ENCODE measurements around the gene SLC8A3.

The SLC8A3 gene

GRCh38 chr14:70177081-70177800 lies 11.5 kb downstream of the SLC8A3 start:
- no peak for DNase-seq

DNA sequence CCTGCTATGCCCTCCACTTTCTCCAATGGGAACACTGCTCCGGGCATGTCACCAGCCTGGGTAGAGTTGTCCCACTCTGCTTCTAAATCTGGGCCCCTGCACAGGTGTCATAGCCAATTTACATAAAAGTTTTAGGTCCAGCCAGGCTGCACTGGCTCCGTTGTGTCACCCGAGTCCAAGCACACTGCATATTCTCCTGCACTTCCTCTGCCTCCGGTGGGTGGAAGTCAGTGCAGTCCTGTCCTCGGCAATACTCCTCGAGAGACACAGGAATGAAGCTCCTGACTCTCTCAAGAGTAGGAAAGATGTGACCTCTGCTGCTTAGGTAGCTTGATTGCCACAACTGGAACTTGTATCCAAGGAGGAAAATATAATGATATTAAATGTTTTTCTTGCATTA lies 15.2 kb downstream of the SLC8A3 start:
- DNase-seq = no peak

DNA sequence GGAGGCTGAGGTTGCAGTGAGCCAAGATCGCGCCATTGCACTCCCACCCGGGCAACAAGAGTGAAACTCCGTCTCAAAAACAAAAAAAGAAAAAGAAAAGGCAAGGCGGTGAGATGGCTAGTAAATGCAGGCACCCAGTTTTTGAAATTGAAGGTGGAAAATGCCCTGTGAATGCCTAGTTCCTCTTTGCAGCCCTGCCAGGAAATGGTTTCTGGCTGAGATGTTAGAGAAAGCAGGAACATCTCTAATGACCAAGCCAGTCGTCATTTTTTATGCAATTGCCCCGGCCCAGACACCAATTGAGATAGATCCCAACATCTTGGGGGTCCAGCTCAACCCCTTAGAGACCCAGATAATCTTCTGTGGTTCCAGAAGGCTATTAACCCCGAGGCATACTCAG lies 17.0 kb downstream of the SLC8A3 start:
- peak; percentile 49 for DNase-seq

DNA sequence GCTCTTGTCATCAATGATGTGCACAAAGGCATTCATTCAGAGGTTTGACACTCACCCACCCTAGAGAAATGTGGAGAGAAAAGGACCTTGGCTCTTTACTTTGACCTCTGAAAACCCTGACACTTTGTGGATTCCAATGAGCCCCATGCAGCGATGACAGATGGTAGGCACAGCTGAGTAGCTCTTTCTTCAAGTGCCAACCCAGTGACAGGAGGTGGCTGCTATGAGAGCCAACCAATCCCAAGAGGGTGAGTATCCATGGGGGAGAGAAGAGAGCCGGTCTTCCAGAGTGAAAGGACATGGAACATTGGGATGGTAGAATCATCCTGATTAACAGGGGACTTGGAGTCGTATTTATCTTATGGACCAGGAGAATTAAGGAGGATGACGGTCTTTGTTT lies 17.8 kb downstream of the SLC8A3 start:
- DNase-seq = no peak

DNA sequence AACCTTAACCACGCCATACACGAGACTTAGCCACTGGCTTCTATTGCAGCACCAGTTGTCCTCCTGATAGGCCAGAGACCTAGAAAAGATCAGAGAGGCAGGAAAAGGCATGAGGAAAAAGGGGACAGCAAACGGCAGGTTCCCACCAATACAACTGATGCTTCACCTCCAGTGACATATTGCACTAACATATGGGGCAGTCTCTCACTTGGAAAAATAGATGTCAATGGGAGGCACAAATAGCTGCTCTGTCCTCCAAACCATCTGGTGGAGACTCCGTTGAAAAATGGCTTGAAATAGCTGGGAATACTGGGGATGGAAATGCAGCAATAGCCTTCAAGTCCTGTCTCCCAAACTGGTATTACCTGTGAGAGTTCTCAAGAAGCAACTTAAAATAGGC lies 20.3 kb downstream of the SLC8A3 start:
- DNase-seq = no peak

GRCh38 chr14:70166530-70167203 lies 22.1 kb downstream of the SLC8A3 start:
- no peak for DNase-seq

DNA sequence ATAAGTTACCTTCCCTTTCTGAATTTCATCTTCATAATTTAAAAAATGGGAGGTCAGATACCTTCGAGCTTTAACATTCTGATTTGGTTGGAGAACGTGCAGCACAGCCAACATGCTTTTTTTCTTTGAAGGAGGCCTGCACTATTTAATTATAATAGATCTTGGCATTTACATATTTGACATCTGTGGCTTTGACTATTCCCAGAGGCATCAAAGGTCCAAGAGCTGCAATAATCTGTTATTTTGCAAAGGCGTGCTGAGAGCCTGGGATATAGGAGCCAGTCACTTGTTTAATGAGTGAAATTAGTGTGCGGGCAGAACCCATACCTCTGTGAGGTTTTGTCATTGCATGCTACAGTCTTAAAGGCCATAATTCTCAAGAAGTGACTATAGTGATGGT lies 26.4 kb downstream of the SLC8A3 start:
- no peak for DNase-seq

GRCh38 chr14:70156592-70156991 lies 32.2 kb downstream of the SLC8A3 start:
- no peak for DNase-seq

GRCh38 chr14:70152704-70153103 lies 36.0 kb downstream of the SLC8A3 start:
- DNase-seq = no peak

DNA sequence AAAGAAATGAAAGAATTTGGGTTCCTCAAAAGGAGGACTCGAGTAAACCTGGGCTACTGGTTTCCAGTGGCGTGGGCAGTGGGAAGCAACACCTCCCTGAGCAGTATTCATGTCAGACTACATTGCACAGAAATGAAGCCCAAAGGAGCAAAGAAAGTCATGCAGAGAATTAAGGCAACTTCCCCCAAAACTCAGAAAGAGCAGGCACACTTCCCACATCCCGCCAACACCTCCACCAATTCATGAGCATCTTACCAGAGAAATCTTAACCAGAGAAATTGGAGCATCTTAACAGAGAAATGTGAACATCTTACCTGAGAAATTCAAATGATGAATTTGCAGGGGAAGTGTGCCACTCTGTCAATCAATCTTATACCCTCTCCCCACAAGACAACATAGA lies 36.7 kb downstream of the SLC8A3 start:
- no peak for DNase-seq

GRCh38 chr14:70149596-70150165 lies 39.1 kb downstream of the SLC8A3 start:
- DNase-seq = no peak

GRCh38 chr14:70148911-70149595 lies 39.7 kb downstream of the SLC8A3 start:
- DNase-seq = peak; percentile 62

GRCh38 chr14:70148351-70148750 lies 40.4 kb downstream of the SLC8A3 start:
- DNase-seq = no peak

DNA sequence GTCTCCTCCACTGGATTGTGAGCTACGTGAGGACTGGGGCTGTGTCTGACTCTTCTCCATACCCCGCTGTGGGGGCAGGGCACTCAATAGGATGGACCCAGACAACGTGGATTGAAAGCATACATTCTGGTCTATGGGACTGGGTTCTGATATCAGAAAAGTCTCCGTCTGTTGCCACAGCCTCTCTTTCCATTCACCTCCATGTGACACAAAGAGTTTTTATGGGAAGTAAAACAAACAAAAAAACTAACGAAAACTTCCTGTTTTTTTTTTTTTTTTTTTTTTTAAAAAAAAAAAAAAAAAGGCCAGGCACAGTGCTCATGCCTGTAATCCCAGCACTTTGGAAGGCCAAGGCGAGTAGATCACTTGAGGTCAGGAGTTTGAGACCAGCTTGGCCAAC lies 44.7 kb downstream of the SLC8A3 start:
- peak; percentile 56 for DNase-seq

- DNase-seq = no peak
Observed at GRCh38 chr14:70143306-70143705, 45.4 kb downstream of the SLC8A3 start.

DNA sequence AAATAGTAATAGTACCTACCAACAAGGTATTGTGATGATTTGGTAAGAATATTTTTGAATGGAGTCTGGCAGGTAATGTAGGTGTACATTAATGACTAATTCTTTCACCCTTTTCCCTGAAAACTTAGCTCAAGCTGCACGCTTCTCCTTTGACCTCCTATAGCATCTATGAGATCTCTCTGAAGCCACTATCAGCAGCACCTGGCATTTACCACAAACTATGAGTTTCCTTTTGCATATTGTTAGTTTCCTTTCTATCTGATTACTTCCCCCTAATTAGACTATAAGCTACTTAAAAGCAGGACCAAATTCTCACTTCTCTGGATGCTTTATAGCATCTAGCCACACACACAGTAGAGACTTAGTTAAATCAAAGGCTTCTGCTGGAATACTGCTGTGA lies 48.1 kb downstream of the SLC8A3 start:
- no peak for DNase-seq

GRCh38 chr14:70139384-70139783 lies 49.4 kb downstream of the SLC8A3 start:
- DNase-seq = no peak

- DNase-seq = no peak
Observed at GRCh38 chr14:70137788-70138187, 51.0 kb downstream of the SLC8A3 start.

- no peak for DNase-seq
Observed at GRCh38 chr14:70133461-70133860, 55.3 kb downstream of the SLC8A3 start.

GRCh38 chr14:70130482-70130881 lies 58.3 kb downstream of the SLC8A3 start:
- no peak for DNase-seq

GRCh38 chr14:70127186-70127585 lies 61.6 kb downstream of the SLC8A3 start:
- DNase-seq = no peak

- no peak for DNase-seq
Observed at GRCh38 chr14:70123796-70124195, 65.0 kb downstream of the SLC8A3 start.

DNA sequence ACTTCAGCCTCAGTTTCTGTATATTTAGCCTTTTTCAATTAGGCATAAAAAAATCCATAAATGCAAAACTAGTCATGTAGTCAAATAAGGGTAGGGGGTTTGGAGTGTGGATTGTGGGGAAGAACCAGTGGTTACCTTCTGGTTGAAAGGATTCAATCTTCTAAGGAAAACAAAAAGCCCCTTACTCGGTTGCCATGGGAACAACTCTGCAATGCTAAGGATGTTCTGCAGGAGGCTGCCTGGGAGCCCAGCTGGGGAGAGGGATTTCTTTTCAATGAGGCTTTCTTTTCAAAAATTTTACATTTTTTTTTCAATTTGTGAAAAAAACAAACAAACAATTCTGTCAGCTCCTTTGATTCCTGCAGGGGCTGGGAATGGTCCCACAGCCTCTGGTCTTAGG lies 67.2 kb downstream of the SLC8A3 start:
- no peak for DNase-seq

- DNase-seq = no peak
Observed at GRCh38 chr14:70118064-70118463, 70.7 kb downstream of the SLC8A3 start.
